VCaP (cell line): Measurements from ENCODE around the gene KRTAP9-6.

ENCODE experiments used
- H3K27ac ChIP-seq: fragments of 450-650 bp; 2 replicates; pipeline ENCODE4 v1.5.1; 2017
- TF ChIP-seq, protein P1 (sequence below): fragments of 450-650 bp; conservative IDR thresholded peaks from 2 replicates; pipeline ENCODE4 v1.5.1; 2017; ENCODE audit warnings: mild to moderate bottlenecking, moderate library complexity

The KRTAP9-6 gene

DNA sequence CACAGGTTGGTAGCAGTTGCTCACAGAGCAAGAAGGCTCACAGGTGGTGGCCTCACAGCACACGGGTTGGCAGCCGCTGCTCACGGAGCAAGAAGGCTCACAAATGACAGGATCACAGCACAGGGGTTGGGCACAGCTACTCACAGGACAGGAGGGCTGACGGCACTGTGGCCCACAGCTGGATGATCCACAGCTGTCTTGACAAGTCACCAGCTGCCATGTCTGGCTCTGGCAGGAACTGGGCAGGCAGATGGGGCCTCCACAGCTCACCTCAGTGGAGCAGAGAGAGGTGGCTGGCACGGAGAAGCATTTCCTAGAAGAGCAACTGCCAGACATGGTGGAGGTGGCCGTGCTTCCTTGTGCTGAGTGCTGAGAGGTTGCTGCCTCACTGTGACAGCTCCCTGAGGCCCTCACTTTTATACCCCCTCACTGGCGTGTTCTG, 43.8 kb downstream of the KRTAP9-6 start, which contains the start of gene KRTAP16-1:
Gene KRTAP16-1 (minus strand): TSS at position 392 of the 442 bp plus-strand sequence. CDS start 56 bp downstream, at position 336.
- no peak within 1 kb of the TSS for H3K27ac ChIP-seq
- TF ChIP-seq, protein P1, sequence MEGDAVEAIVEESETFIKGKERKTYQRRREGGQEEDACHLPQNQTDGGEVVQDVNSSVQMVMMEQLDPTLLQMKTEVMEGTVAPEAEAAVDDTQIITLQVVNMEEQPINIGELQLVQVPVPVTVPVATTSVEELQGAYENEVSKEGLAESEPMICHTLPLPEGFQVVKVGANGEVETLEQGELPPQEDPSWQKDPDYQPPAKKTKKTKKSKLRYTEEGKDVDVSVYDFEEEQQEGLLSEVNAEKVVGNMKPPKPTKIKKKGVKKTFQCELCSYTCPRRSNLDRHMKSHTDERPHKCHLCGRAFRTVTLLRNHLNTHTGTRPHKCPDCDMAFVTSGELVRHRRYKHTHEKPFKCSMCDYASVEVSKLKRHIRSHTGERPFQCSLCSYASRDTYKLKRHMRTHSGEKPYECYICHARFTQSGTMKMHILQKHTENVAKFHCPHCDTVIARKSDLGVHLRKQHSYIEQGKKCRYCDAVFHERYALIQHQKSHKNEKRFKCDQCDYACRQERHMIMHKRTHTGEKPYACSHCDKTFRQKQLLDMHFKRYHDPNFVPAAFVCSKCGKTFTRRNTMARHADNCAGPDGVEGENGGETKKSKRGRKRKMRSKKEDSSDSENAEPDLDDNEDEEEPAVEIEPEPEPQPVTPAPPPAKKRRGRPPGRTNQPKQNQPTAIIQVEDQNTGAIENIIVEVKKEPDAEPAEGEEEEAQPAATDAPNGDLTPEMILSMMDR: no peak

DNA sequence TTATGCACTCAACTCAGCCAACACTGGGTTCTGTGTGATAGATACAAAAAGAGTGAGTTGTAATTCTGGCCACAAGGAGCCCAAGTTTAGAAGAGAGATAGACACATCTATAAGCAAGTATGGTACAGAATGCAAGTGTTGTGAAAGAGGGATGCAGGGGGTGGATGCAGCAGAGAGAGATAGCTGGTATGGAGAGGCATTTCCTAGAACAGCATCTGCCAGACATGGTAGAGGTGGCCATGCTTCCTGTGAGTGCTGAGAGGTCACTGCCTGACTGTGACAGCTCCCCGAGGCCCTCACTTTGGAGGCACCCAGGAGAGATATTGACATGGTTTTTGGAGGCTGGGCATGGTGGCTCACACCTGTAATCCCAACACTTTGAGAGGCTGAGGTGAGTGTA, 45.9 kb downstream of the KRTAP9-6 start:
- TF ChIP-seq, protein P1: no peak
- H3K27ac ChIP-seq: no peak overlapping the region

DNA sequence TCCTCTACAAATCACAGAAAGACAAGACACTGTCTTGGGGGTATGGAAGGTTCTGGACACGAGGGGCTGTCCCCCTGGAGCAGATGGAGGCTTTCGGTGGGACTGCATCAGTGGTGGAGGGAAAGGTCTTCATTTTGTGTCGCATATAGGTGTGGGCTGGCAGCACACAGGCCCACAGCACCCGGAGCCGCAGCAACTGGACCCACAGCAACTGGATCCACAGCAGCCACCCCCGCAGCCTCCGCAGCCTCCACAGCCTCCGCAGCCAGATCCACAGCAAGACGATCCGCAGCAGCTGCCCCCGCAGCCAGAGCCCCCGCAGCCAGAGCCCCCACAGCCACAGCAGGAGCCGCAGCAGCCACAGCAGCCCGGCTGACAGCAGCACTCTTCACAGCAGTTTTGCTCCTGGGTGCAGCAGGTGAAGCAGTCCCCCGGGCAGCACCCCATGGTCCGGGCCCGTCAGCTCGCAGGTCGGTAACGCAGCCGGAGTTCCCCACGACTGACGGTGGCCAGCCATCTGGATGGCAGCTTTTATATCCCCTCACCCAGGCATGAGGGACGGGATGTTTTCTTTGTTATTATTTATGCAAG, 50.1 kb downstream of the KRTAP9-6 start, which contains the start of gene KRTAP17-1:
Gene KRTAP17-1 (minus strand): TSS at position 507 of the 591 bp plus-strand sequence. CDS start 60 bp downstream, at position 447.
- no peak within 1 kb of the TSS for H3K27ac ChIP-seq
- TF ChIP-seq, protein P1: no peak
